KG1 (cell line): ENCODE data around the gene DNER.
"Not testable (repeated sequence)": the region's sequence is repeated elsewhere in the genome, so short reads cannot be mapped to it uniquely, and the experiment has no call there.

ENCODE experiments used
- DNase-seq: peaks from one replicate; lab custom pipeline; 2025; lab: John Stamatoyannopoulos, UW

The DNER gene

DNA sequence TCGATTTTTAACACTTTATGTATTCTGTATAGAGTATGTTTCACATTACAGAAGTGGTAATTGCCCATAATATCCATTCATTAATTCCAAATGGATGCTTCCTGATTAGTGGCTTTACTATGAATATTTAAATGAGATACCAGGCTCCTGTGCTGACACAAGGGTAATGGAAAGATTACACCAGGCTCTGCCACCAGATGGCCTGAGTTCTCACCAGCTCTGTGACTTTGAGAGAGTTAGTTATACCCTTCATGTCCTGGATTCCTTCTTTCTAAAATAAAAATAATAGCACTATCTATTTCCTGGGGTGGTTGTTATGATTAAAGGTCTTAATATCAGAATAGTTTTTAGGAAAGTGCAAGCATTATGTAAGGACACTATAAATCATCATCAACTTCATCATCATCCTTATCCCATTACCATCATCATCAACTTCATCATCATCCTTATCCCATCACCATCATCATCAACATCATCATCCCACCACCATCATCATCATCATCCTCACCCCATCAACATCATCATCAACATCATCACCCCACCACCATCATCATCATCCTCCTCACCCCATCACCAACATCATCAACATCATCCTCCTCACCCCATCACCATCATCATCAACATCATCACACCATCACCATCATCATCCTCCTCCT is 151.8 kb downstream of the DNER start:
- DNase-seq: no peak

DNA sequence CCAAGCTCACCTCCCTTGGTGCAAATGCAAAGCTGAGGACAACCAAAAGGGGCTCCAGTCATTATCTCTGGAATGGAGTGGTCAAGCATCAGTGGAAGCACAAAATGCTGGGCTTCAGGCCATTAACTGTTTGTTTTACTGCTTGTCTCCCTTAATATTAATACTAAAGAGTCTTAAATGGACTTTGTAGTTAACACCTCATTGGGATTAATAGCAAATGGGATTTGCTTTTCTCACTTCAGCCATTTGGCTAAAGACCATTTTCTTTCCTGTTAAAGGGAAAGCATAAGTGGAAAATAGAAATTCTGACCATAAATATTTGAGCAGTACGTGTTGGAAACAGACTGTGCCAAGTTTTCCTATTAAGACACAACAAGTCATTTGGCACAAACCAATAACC is 154.4 kb downstream of the DNER start:
- no peak for DNase-seq

GRCh38 chr2:229553091-229553490 is 161.3 kb downstream of the DNER start:
- DNase-seq: no peak

DNA sequence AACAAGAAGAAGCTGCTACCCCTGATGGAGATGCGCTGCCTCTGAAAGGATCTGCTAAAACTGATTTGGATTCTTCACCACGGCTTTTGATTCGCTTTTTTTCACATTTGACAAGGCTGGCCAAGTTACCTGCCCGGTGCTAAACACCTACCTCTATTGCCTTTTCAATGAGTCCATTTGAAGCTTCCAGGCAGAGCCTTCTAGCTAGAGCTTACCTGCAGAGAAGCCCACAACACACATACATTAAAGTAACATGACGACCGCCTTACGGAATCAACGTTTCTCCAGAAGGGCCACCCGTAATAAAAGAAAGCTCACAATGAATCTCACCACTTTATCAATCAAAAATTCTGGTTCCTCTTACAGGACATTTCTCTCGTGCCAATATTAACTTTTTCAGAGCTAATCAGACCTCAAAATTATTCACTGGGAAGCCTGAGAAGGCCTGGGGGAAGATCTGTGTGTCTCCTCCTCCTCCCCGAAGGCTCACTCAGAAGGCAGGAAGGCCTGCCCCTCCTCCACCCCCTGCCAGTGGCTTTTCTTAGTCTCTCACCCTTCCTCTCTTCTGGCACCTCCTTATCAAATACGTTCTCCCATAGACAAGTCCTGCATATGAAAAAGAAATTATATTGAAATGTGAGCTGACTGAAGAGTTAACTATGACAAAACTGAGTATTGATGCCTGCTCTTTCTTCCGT is 171.0 kb downstream of the DNER start:
- no peak for DNase-seq

DNA sequence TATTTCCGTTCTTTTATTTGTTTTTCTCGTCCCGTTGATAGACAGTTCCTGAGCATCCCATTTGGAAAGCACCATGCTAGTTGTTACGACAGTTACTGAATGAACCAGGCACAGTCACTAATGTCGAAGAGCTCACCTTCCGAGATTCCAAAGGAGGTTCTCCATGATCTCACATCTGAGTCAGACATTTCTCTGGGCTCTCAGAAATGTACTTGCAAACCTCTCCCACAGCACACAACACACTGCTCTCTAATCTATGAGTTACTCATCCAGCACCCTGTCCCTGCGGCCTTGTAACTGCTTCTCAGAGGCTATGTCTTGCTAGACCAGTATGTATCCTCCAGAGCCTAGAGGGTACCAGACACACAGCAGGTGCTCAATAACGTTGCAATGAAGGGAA is 174.7 kb downstream of the DNER start:
- DNase-seq: no peak

- DNase-seq: no peak
These were observed 182.8 kb downstream of the DNER start for GRCh38 chr2:229531594-229531993.

GRCh38 chr2:229530434-229530833 is 183.9 kb downstream of the DNER start:
- no peak for DNase-seq

DNA sequence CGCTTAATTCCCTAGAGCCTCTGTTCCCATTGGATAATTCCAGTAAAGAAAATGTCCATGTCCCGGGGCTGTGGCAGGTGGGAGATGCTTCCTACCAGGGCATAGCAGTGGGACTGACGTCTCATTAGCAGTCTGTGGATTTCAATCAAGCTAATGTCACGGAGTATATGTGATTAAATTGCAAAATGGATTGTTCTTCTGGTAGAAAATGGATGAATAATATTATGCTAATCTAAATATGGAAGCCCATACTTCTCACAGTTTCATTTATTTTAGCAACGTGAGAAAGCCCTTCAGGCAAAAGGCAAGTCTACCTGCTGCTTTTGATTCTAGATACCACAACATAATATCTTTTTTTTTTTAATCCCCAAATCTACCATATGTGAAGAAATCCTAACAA is 185.5 kb downstream of the DNER start:
- no peak for DNase-seq

- no peak for DNase-seq
These were observed 187.4 kb downstream of the DNER start for GRCh38 chr2:229526951-229527350.

- DNase-seq: no peak
These were observed 189.6 kb downstream of the DNER start for GRCh38 chr2:229524799-229525198.

GRCh38 chr2:229523663-229524062 is 190.7 kb downstream of the DNER start:
- no peak for DNase-seq

GRCh38 chr2:229521576-229521975 is 192.8 kb downstream of the DNER start:
- no peak for DNase-seq

GRCh38 chr2:229520691-229521096 is 193.7 kb downstream of the DNER start:
- DNase-seq: no peak

DNA sequence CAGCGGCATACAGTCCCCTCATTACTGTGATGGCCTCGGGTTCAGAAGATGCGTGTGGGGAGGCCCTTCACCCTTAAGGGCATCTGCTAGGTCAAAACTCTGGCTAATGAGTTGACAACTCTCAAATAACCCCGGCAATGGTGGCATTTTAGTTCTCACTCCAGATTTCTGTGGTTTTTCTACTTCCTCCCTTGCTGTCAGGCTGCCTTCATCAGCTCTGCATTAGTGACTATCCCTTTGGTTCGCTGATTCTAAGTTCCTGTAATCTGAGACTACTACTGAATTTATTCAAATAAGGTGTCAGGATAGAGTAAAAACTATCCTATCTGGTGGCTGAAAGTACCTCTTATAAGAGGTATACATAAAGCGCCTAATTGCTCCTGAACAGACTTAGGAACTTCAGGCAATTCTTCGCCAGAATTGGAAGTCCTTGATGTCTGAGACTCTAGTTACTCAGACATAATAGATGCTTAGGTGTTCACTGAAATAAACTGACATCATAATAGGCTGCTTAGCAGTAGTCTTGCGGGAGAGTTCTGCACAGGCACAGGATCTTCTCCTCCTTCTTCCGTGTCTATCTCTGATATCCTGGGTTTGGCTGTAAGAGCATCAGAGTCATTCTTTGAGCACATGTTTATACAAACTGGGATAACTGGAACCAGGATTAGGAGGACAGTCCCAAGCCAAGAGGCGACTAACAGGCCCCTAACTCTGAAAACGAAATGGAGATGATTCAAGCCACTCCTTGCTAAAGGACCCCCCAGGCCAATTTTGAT is 194.5 kb downstream of the DNER start:
- DNase-seq: no peak

- no peak for DNase-seq
These were observed 200.0 kb downstream of the DNER start for GRCh38 chr2:229514273-229514895.

- no peak for DNase-seq
These were observed 202.8 kb downstream of the DNER start for GRCh38 chr2:229511524-229511923.

- not testable (repeated sequence) for DNase-seq
These were observed 207.7 kb downstream of the DNER start for GRCh38 chr2:229506699-229507098.

- DNase-seq: no peak
These were observed 213.1 kb downstream of the DNER start for GRCh38 chr2:229501051-229501794.

DNA sequence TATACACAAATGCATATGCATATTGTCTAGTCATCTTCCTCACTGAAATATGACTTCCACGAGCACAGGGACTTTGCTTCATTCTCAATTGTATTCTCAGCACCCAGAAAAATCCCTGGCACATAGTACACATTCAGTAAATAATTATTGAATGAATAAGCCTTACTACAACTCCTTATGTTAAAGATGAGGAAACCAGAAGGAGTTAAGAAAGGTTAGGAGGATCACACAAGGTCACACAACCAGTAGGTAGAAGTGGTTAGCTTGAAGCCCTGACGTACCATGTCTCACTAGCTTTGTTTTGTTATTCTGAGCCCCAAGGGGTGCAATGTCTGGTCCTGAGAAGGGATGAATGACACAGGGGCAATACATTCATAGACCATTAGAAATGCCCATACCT is 222.3 kb downstream of the DNER start:
- no peak for DNase-seq

- DNase-seq: no peak
These were observed 224.2 kb downstream of the DNER start for GRCh38 chr2:229490167-229490566.

DNA sequence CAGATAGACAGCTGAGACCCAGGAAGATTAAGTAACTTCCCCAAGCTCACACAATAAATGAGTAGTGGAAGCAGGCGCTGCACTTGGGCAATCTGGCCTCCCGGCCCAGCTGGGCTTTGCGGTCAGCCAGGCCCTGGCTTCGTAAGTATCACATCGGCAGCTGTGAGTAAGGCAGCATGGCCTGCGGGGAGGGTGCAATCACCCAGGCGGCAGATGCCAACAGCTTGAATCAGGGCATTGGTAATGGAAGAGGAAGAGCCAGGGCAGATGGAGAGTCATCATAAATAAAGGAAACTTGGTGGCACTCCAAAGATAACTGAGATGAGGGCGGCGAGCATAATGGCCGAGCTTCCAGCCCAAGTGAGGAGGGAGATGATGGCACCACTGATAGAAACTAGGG is 225.3 kb downstream of the DNER start:
- no peak for DNase-seq

- DNase-seq: no peak
These were observed 226.1 kb downstream of the DNER start for GRCh38 chr2:229488232-229488631.
